WI38 (cell line): ENCODE measurements around the gene PLEKHO1.

Experiments used
- H3K4me3 ChIP-seq: 2 replicates; pipeline ENCODE4 v1.5.1; 2011; ENCODE audit warnings: low read depth, mild to moderate bottlenecking, control low read depth, low read length
- TF ChIP-seq, protein P1 (sequence below): IDR thresholded peaks from 2 replicates; pipeline ENCODE4 v1.5.1; 2012; ENCODE audit warnings: low read depth, mild to moderate bottlenecking, control low read depth, low read length

The PLEKHO1 gene

DNA sequence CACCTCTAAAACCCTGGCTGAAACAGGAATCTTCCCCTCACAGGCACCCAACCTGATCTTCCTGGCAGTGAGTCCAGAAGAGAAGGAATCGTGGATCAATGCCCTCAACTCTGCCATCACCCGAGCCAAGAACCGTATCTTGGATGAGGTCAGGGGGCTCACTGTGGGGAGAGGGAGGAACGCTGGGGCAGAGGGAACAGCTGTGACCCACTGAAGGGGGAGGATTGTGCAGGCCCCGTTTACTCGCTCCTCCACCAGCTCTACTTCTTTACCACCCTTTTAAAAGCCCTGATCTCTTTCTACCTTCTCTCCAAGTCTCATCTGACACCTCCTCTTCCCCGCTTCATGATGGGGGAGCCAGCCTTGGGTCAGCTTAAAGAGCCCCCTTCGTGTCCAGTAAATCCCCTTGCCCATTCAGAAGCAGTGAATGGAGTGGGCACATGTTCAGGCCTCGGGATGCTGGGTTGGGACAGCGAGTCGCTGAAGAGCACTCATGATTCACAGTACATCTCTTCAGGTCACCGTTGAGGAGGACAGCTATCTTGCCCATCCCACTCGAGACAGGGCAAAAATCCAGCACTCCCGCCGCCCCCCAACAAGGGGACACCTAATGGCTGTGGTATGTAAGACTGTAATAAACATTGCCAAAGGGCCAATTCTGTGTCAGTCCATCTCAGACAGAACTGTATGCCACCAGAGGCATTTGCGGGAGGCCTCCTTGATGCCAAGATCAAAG is 7.3 kb downstream of the PLEKHO1 start:
- TF ChIP-seq, protein P1, sequence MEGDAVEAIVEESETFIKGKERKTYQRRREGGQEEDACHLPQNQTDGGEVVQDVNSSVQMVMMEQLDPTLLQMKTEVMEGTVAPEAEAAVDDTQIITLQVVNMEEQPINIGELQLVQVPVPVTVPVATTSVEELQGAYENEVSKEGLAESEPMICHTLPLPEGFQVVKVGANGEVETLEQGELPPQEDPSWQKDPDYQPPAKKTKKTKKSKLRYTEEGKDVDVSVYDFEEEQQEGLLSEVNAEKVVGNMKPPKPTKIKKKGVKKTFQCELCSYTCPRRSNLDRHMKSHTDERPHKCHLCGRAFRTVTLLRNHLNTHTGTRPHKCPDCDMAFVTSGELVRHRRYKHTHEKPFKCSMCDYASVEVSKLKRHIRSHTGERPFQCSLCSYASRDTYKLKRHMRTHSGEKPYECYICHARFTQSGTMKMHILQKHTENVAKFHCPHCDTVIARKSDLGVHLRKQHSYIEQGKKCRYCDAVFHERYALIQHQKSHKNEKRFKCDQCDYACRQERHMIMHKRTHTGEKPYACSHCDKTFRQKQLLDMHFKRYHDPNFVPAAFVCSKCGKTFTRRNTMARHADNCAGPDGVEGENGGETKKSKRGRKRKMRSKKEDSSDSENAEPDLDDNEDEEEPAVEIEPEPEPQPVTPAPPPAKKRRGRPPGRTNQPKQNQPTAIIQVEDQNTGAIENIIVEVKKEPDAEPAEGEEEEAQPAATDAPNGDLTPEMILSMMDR, result no peak
- no peak overlapping the region for H3K4me3 ChIP-seq

DNA sequence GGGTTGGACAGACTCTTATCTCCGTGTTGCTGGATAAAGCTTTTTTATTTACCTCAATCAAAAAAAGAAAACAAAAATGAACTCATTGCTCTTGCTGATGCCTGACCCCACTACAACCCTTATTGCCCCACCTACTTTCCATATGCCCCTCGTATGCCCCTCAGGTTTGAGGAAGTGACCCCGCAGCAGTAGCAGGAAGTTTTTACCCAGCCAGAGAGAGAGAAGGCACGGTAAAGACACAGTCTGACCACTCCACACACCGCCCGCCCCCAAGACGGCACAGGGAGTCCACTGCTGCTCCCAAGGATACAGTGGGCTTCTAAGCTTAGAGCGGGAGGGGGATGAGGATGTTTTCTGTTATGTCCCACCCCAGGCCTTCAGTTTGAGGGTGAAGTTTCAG is 9.8 kb downstream of the PLEKHO1 start:
- TF ChIP-seq, protein P1, result no peak
- no peak overlapping the region for H3K4me3 ChIP-seq

DNA sequence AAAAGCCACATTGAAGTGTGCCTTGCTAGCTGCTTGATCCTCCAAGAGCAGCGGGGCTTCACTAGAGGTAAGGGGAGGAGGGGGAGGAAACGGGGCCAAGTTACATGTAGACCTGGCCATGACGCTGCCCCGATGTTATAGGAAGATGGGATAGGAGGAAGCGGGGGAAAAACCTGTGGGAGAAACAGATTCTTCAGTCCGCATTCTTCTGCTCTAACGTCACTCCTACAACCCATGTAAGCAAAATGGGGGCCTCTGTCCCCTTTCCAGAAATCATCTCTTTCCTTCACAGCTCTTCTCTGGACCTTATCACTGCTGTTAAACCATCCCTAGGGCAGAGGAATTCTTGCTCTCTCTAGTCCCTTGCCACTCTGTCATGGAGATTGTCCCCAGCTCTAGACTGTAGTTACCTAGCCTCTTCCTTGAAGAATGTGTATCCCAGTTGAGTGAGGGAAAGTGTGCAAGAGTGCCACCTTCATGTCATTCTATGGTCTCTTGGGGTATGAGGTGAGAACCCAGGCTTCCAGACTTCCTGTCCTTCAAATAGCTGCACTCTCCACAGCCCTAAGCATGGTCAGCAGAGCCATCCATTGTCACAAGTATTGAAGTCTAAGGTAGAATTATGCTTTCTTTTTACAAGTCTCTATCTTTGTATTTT is 11.4 kb downstream of the PLEKHO1 start:
- TF ChIP-seq, protein P1, result no peak
- H3K4me3 ChIP-seq, result no peak overlapping the region

DNA sequence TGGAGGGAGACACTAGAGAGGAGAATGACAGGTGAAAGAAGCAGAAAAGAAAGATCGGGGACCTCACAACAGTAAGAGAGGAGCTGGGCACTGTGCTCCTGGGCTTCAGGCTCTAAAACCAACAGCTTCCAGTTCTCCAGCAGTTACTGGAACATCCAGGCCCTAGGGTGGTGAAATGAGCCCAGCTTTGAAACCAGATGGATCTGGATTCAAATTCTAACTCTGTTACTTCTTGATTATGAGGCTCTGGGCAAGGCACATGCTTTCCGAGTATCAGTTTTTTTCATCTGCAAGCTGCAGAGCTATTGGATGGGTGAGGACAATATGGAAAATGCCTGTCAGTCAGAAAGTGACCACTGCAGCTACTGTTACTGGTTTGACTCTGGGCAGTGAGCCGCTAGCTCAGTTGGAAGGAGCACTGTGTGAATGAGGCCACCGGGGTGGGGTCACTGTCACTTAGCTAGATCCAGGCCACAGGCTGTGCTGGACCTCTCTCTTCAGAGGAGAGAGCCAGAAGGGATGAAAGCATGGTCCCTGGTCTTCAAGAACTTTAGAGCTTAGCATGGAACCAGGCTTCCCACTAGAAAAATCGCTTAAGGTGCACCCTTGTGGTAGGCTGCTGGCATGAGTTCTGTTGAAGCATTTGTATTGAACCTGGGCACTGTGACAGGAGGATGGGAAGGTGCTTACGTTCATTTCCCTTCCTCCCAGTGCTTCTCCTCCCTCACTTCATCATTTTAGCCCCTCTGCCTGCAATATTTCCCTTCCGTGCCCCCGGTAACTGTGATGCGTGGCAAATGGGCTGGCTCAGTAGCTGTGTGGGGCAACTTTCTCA is 12.2 kb downstream of the PLEKHO1 start:
- TF ChIP-seq, protein P1, result no peak
- no peak overlapping the region for H3K4me3 ChIP-seq

DNA sequence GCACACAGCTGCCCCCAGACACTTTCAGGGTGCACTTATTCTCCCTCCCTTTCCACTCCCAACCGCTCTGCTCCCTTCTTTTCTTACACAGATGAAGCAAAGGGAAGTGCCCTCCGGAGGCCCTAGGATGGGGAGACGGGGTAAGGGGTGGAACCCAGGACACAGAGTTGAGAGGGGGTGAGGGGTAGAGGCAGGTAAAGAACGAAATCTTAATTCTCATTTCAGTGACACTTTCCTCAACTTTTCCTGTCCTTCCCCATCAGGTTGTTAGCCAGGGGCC is 12.8 kb downstream of the PLEKHO1 start:
- TF ChIP-seq, protein P1, result no peak
- peak overlapping the region; percentile 20; the same call in 1 of the 2 replicates for H3K4me3 ChIP-seq

DNA sequence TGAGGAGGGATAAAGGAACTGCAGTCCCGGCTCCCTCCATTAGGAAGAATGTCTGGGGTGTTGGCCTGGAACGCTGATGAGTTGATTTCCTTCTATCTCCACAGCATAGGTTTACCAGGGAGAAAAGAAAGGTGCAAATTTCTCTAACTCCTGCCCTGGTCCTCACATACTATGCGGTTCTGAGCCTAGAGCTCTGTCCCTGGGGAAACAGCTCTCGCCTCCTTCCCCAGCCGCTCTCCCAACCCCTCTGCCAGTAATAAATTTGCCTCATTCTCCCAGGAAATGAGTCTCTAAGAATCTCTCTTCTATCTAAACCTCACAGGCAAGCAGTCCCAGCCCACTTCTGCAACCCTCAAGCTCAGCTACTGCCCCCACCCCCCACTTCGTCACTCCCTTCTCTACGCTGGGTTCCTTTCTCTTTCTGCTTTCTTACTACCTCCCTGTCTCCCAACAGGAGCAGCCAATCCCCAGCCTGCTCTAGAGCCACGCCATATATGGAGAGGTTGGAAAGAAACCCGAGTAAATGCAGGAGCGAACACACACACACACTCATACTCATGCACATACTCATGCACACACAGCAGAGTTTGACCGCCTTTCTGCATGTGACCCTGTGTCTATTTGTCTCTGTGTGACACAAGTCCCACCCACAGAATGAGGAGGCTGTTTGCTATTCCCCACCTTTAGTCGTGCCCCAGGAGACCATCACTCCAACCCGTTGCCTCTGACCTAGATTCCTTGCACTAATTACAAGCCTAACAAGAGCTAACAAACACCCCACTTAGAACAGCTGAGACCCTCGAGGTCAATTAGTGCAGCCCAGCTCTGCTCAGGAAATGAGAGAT is 13.4 kb downstream of the PLEKHO1 start:
- TF ChIP-seq, protein P1, result 0 out of 2 replicates have a peak, but pooled peaks have one; percentile 15
- H3K4me3 ChIP-seq, result peak overlapping the region; percentile 20; the same call in 1 of the 2 replicates
